Left kidney (tissue), 1 donor: ENCODE measurements around the gene MAPK11. TPM values are rescaled to one million over a fixed set of nuclear protein-coding genes. Genes with fewer than 3 reads are reported as not detected.

ENCODE experiments used
- polyA plus RNA-seq: library from polyadenylated mRNA; unstranded; fragments of 120-200 nt; gene quantifications from one replicate; pipeline ENCODE4 v1.2.1, GENCODE V29; 2013; ENCODE audit not compliant: insufficient read length

MAPK11 gene
- polyA plus RNA-seq, 1 donor, result 7.1 TPM

Other genes starting within 250 kb of the MAPK11 start
- gene TTLL8, start 212.1 kb downstream of the MAPK11 start, polyA plus RNA-seq, result not detected
- 0.88 TPM for gene MLC1, start 185.0 kb downstream of the MAPK11 start, polyA plus RNA-seq
- 1.2 TPM for gene MOV10L1, start 180.4 kb downstream of the MAPK11 start, polyA plus RNA-seq
- gene PANX2, start 99.6 kb downstream of the MAPK11 start, polyA plus RNA-seq, result 1.3 TPM
- 20.7 TPM for gene TRABD, start 84.5 kb downstream of the MAPK11 start, polyA plus RNA-seq
- 20.6 TPM for gene SELENOO, start 69.4 kb downstream of the MAPK11 start, polyA plus RNA-seq
- 39.5 TPM for gene TUBGCP6, start 25.4 kb downstream of the MAPK11 start, polyA plus RNA-seq
- 21.7 TPM for gene HDAC10, start 19.1 kb downstream of the MAPK11 start, polyA plus RNA-seq
- gene MAPK12, start 8.7 kb downstream of the MAPK11 start, polyA plus RNA-seq, result 10.5 TPM
- gene PLXNB2, start 37.3 kb upstream of the MAPK11 start, polyA plus RNA-seq, result 191 TPM
- 13.9 TPM for gene DENND6B, start 56.6 kb upstream of the MAPK11 start, polyA plus RNA-seq
- 43.0 TPM for gene PPP6R2, start 72.9 kb upstream of the MAPK11 start, polyA plus RNA-seq
- gene SBF1, start 204.7 kb upstream of the MAPK11 start, polyA plus RNA-seq, result 30.6 TPM
- 4.8 TPM for gene ADM2, start 211.2 kb upstream of the MAPK11 start, polyA plus RNA-seq
- gene MIOX, start 216.5 kb upstream of the MAPK11 start, polyA plus RNA-seq, result 6.1 TPM
- 36.1 TPM for gene LMF2, start 237.3 kb upstream of the MAPK11 start, polyA plus RNA-seq
- gene NCAPH2, start 237.8 kb upstream of the MAPK11 start, polyA plus RNA-seq, result 44.1 TPM